ENCODE results near the gene SNCAIP. TPM values are rescaled to one million over a fixed set of nuclear protein-coding genes. Genes with fewer than 3 reads are reported as not detected.

Gene SNCAIP
- total RNA-seq, 4 donors from 2014 or later = 4.9 to 7.7 (median 6.8) TPM

- no peak for TF ChIP-seq CTCF (IDR thresholded peaks at IDR 0.05; ENCODE audit: low read depth)
Observed at GRCh38 chr5:122362361-122362760, 50.3 kb downstream of the SNCAIP start.

GRCh38 chr5:122363623-122364022 lies 51.6 kb downstream of the SNCAIP start:
- no peak for TF ChIP-seq CTCF (IDR thresholded peaks at IDR 0.05; ENCODE audit: low read depth)

GRCh38 chr5:122366501-122366900 lies 54.5 kb downstream of the SNCAIP start:
- no peak for TF ChIP-seq CTCF (IDR thresholded peaks at IDR 0.05; ENCODE audit: low read depth)

GRCh38 chr5:122367456-122367855 lies 55.4 kb downstream of the SNCAIP start:
- TF ChIP-seq CTCF (IDR thresholded peaks at IDR 0.05; ENCODE audit: low read depth) = no peak

- no peak for TF ChIP-seq CTCF (IDR thresholded peaks at IDR 0.05; ENCODE audit: low read depth)
Observed at GRCh38 chr5:122368510-122369251, 56.6 kb downstream of the SNCAIP start.

GRCh38 chr5:122369253-122369815 lies 57.3 kb downstream of the SNCAIP start:
- TF ChIP-seq CTCF (IDR thresholded peaks at IDR 0.05; ENCODE audit: low read depth) = no peak

GRCh38 chr5:122371511-122372151 lies 59.6 kb downstream of the SNCAIP start:
- no peak for TF ChIP-seq CTCF (IDR thresholded peaks at IDR 0.05; ENCODE audit: low read depth)

Data from subcutaneous adipose tissue (tissue), 4 donors.